Sigmoid colon (tissue), 7 donors: ENCODE data around the gene RFNG. TPM values are rescaled to one million over a fixed set of nuclear protein-coding genes. Genes with fewer than 3 reads are reported as not detected.

Source experiments
- DNase-seq: peaks from one replicate; pipeline ENCODE4 v3.0.0-alpha.2; 2019
- H3K27ac ChIP-seq, 4 donors: fragments of 200-600 bp; sonication (generic); one replicate each; pipeline ENCODE4 v1.5.1; 2016 to 2019; ENCODE audit warnings: mild to moderate bottlenecking in 1 of 4
- H3K27me3 ChIP-seq, 3 donors: fragments of 200-600 bp; sonication (generic); one replicate each; pipeline ENCODE4 v1.5.1; 2019; ENCODE audit warnings: mild to moderate bottlenecking in 1 of 3
- H3K36me3 ChIP-seq, 4 donors: fragments of 200-600 bp; sonication (generic); one replicate each; pipeline ENCODE4 v1.5.1; 2016 to 2019
- H3K4me1 ChIP-seq, 4 donors: fragments of 200-600 bp; sonication (generic); one replicate each; pipeline ENCODE4 v1.5.1; 2017 to 2019
- H3K4me3 ChIP-seq, 4 donors: fragments of 200-600 bp; sonication (generic); one replicate each; pipeline ENCODE4 v1.5.1; 2017 to 2019; ENCODE audit warnings: mild to moderate bottlenecking in 2 of 4, moderate library complexity in 1 of 4
- H3K9me3 ChIP-seq, 4 donors: fragments of 200-600 bp in 3 of 4; sonication (generic) in 3 of 4; one replicate each; pipeline versions ENCODE4 v1.5.1 to v1.6.1; 2013 to 2019
- CTCF ChIP-seq, 4 experiments: fragments of 450-650 bp in 3 of 4; fragments of 200-600 bp in 1 of 4; IDR thresholded peaks; one replicate each; pipeline ENCODE4 v1.5.1; 2016 to 2019; ENCODE audit warnings: antibody characterized with exemption in 4 of 4, mild to moderate bottlenecking in 3 of 4, moderate library complexity in 2 of 4
- EP300 ChIP-seq, 4 donors: sonication (generic); formaldehyde crosslinking; IDR thresholded peaks; one replicate each; pipeline ENCODE4 v1.6.1; 2017; ENCODE audit warnings: antibody characterized with exemption in 4 of 4
- POLR2A ChIP-seq, 2 donors: fragments of 450-650 bp; IDR thresholded peaks; one replicate each; pipeline ENCODE4 v1.6.1; 2016; ENCODE audit warnings: antibody characterized with exemption in 2 of 2, mild to moderate bottlenecking in 2 of 2, moderate library complexity in 2 of 2
- POLR2AphosphoS5 ChIP-seq, 4 donors: sonication (generic); formaldehyde crosslinking; IDR thresholded peaks; one replicate each; pipeline ENCODE4 v1.6.1; 2017; ENCODE audit warnings: antibody characterized with exemption in 4 of 4
- WGBS, 2 donors: extraction: QIAGEN DNeasy Blood & Tissue Kit; methylation state at CpG; one replicate each; pipeline ENCODE4 v1.1.7; 2013; 5-methylcytosine and 5-hydroxymethylcytosine counted together
- intact Hi-C: fragments of 100-400 bp; cut with DNase I; formaldehyde crosslinking; loops from one replicate; pipeline ENCODE4 v1.15.1; 2023
- polyA plus RNA-seq, 3 donors: library from polyadenylated mRNA; stranded (reverse); fragments of 200-250 nt; gene quantifications; one replicate each; pipeline ENCODE4 v1.2.3, GENCODE V29; 2013
- total RNA-seq, 4 donors: library from RNA; depleted of rRNA; stranded (reverse); fragments of >200 nt; gene quantifications; one replicate each; pipeline ENCODE4 v1.1.0, GENCODE V29; 2016
- donor health status: healthy with polysubstance abuse.
- donor health status: Bipolar disorder and iron deficiency.
- donor health status: healthy.

RFNG gene
- total and polyA plus RNA-seq, 7 donors = 13.6 to 38.6 (median 33.5) TPM

GRCh38 chr17:82064433-82065192 lies 13.0 kb upstream of the RFNG start:
- 10 to 38% methylated on average over 36 of the region's 36 CpGs for WGBS, 2 donors
- H3K9me3 ChIP-seq = no peaks in the 10 kb centered on the region
- TF ChIP-seq POLR2AphosphoS5 (IDR thresholded peaks at IDR 0.05) (no peak), EP300 (IDR thresholded peaks at IDR 0.05) (no peak), POLR2A (IDR thresholded peaks at IDR 0.05) (no peak), CTCF (IDR thresholded peaks at IDR 0.05) (no peak)

GRCh38 chr17:82063424-82064415 lies 12.1 kb upstream of the RFNG start:
- Histone ChIP-seq H3K4me3 (no peak overlapping the region), H3K9me3 (no peaks in the 10 kb centered on the region), H3K4me1 (peaks cover 0 to 30% (median 25%) of the 10 kb centered on the region in 4 donors), H3K27ac (no peak overlapping the region), H3K36me3 (peaks cover 9 to 53% (median 19%) of the 10 kb centered on the region in 4 donors), H3K27me3 (no peaks in the 10 kb centered on the region)
- intact Hi-C loops = loop anchor here (2.0 kb wide), 1 partner anchor 35 kb away; the partner anchor contains the start of gene FASN
- DNase-seq = no peak
- TF ChIP-seq EP300 (IDR thresholded peaks at IDR 0.05) (no peak), POLR2A (IDR thresholded peaks at IDR 0.05) (no peak), CTCF (IDR thresholded peaks at IDR 0.05) (no peak), POLR2AphosphoS5 (IDR thresholded peaks at IDR 0.05) (no peak)
- WGBS, 2 donors = 71 to 81% methylated on average over 20 of the region's 20 CpGs

More at GRCh38 chr17:82064433-82065192, 13.0 kb upstream of the RFNG start:
- DNase-seq = no peak
- peak overlapping the region; percentile 76 to 89 (median 84) for H3K27ac ChIP-seq
- peak overlapping the region; percentile 61 to 97 (median 88) for H3K4me3 ChIP-seq
- intact Hi-C loops = loop anchor here (2.0 kb wide), 1 partner anchor 34 kb away; the partner anchor contains the start of gene FASN
- no peaks in the 10 kb centered on the region for H3K27me3 ChIP-seq
- H3K36me3 ChIP-seq = peaks cover 9 to 44% (median 19%) of the 10 kb centered on the region in 4 donors
- H3K4me1 ChIP-seq = peaks cover 0 to 30% (median 25%) of the 10 kb centered on the region in 4 donors

GRCh38 chr17:82062984-82063368 lies 11.4 kb upstream of the RFNG start:
- WGBS, 2 donors = 93 to 96% methylated on average over 9 of the region's 9 CpGs
- Histone ChIP-seq H3K36me3 (peaks cover 10 to 61% (median 21%) of the 10 kb centered on the region in 4 donors), H3K4me3 (no peak overlapping the region), H3K27ac (no peak overlapping the region), H3K9me3 (no peaks in the 10 kb centered on the region), H3K4me1 (peaks cover 0 to 30% (median 25%) of the 10 kb centered on the region in 4 donors), H3K27me3 (no peaks in the 10 kb centered on the region)
- intact Hi-C loops = no loop called here
- no peak for DNase-seq
- TF ChIP-seq EP300 (IDR thresholded peaks at IDR 0.05) (no peak), POLR2AphosphoS5 (IDR thresholded peaks at IDR 0.05) (no peak), CTCF (IDR thresholded peaks at IDR 0.05) (no peak), POLR2A (IDR thresholded peaks at IDR 0.05) (no peak)

GRCh38 chr17:82062076-82062983 lies 10.7 kb upstream of the RFNG start:
- no peaks in the 10 kb centered on the region for H3K9me3 ChIP-seq
- WGBS, 2 donors = 87 to 91% methylated on average over 24 of the region's 24 CpGs
- no peak overlapping the region for H3K4me3 ChIP-seq
- TF ChIP-seq POLR2A (IDR thresholded peaks at IDR 0.05) (no peak), CTCF (IDR thresholded peaks at IDR 0.05) (no peak), POLR2AphosphoS5 (IDR thresholded peaks at IDR 0.05) (no peak), EP300 (IDR thresholded peaks at IDR 0.05) (no peak)
- no peak overlapping the region for H3K27ac ChIP-seq
- intact Hi-C loops = no loop called here
- peaks cover 16 to 67% (median 24%) of the 10 kb centered on the region in 4 donors for H3K36me3 ChIP-seq
- H3K27me3 ChIP-seq = no peaks in the 10 kb centered on the region
- H3K4me1 ChIP-seq = peaks cover 0 to 30% (median 25%) of the 10 kb centered on the region in 4 donors
- DNase-seq = no peak
